LNCaP clone FGC (cell line): ENCODE measurements around the gene SLC1A3.

ENCODE experiments used
- DNase-seq: peaks from one replicate; pipeline ENCODE4 v3.0.0-alpha.2; 2011; ENCODE audit warnings: low read depth
- H3K4me3 ChIP-seq: 2 replicates; pipeline ENCODE4 v1.5.1; 2011; ENCODE audit warnings: mild to moderate bottlenecking, low read depth, low read length, control low read depth
- CTCF ChIP-seq: IDR thresholded peaks from 2 replicates; pipeline ENCODE4 v1.5.1; 2012; ENCODE audit warnings: mild to moderate bottlenecking; ENCODE audit not compliant: control insufficient read depth, insufficient read depth; ENCODE audit errors: extremely low read depth

Gene SLC1A3

GRCh38 chr5:36599986-36600779 is 6.2 kb upstream of the SLC1A3 start:
- TF ChIP-seq CTCF: no peak

GRCh38 chr5:36600917-36601527 is 5.4 kb upstream of the SLC1A3 start:
- no peak for DNase-seq
- no peak overlapping the region for H3K4me3 ChIP-seq
- no peak for TF ChIP-seq CTCF

More at GRCh38 chr5:36599986-36600779, 6.2 kb upstream of the SLC1A3 start:
- H3K4me3 ChIP-seq: no peak overlapping the region
- no peak for DNase-seq

- DNase-seq: no peak
- no peak for TF ChIP-seq CTCF
- no peak overlapping the region for H3K4me3 ChIP-seq
These were observed 3.6 kb upstream of the SLC1A3 start for GRCh38 chr5:36602704-36603321.

- DNase-seq: no peak
- H3K4me3 ChIP-seq: no peak overlapping the region
- no peak for TF ChIP-seq CTCF
These were observed 1.2 kb upstream of the SLC1A3 start for GRCh38 chr5:36605241-36605640.

GRCh38 chr5:36606036-36606427 is 374 bp upstream of the SLC1A3 start:
- peak overlapping the region; percentile 70 for H3K4me3 ChIP-seq
- no peak for TF ChIP-seq CTCF
- no peak for DNase-seq

- peak overlapping the region; percentile 70 for H3K4me3 ChIP-seq
- TF ChIP-seq CTCF: no peak
- no peak for DNase-seq
These were observed 737 bp downstream of the SLC1A3 start for GRCh38 chr5:36607114-36607571.
